Right lobe of liver (tissue), 4 donors: ENCODE results near the gene AFAP1L1.

Experiments used
- POLR2A ChIP-seq: fragments of 450-650 bp; IDR thresholded peaks from one replicate; pipeline ENCODE4 v1.6.1; 2017; ENCODE audit warnings: antibody characterized with exemption, mild to moderate bottlenecking
- TF ChIP-seq, protein P1 (sequence below), 4 donors: fragments of 200-600 bp in 3 of 4; fragments of 450-650 bp in 1 of 4; IDR thresholded peaks; one replicate each; pipeline versions ENCODE4 v1.5.1 to v1.8.0; 2016 to 2022; ENCODE audit warnings: antibody characterized with exemption in 4 of 4, mild to moderate bottlenecking in 2 of 4
- donor health status: DM: no; HTN: no; CAD: no.
- donor health status: DM: no; HTN: no; CAD: no.
- donor health status: DM: no; HTN: yes; CAD: no.

DNA sequence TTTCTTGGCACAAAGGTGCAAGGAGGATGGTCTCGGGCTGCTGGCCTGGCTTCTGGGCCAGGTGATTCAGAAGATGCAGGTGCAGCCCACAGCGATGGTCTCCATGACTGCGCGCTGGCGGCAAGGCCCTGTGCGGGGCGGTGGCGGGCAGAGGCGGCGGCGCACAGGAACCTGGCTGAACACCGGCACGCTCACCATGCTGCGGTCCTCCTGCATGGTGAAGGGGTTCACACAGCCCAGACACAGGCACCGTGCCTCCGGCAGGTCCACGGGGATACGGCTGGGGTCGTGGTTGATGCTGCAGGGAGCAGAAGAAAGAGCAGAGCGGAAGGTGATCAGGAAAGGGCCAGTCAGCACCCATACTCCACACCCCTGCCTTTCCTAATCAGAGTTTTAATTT is 102.6 kb downstream of the AFAP1L1 start:
- TF ChIP-seq POLR2A, result no peak
- TF ChIP-seq, protein P1, sequence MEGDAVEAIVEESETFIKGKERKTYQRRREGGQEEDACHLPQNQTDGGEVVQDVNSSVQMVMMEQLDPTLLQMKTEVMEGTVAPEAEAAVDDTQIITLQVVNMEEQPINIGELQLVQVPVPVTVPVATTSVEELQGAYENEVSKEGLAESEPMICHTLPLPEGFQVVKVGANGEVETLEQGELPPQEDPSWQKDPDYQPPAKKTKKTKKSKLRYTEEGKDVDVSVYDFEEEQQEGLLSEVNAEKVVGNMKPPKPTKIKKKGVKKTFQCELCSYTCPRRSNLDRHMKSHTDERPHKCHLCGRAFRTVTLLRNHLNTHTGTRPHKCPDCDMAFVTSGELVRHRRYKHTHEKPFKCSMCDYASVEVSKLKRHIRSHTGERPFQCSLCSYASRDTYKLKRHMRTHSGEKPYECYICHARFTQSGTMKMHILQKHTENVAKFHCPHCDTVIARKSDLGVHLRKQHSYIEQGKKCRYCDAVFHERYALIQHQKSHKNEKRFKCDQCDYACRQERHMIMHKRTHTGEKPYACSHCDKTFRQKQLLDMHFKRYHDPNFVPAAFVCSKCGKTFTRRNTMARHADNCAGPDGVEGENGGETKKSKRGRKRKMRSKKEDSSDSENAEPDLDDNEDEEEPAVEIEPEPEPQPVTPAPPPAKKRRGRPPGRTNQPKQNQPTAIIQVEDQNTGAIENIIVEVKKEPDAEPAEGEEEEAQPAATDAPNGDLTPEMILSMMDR (IDR thresholded peaks at IDR 0.05), result no peak
